Measurements from ENCODE around the gene BPIFB3. TPM values are rescaled to one million over a fixed set of nuclear protein-coding genes. Genes with fewer than 3 reads are reported as not detected.

The BPIFB3 gene
- total RNA-seq, 1 donor from 2014 or later: not detected

DNA sequence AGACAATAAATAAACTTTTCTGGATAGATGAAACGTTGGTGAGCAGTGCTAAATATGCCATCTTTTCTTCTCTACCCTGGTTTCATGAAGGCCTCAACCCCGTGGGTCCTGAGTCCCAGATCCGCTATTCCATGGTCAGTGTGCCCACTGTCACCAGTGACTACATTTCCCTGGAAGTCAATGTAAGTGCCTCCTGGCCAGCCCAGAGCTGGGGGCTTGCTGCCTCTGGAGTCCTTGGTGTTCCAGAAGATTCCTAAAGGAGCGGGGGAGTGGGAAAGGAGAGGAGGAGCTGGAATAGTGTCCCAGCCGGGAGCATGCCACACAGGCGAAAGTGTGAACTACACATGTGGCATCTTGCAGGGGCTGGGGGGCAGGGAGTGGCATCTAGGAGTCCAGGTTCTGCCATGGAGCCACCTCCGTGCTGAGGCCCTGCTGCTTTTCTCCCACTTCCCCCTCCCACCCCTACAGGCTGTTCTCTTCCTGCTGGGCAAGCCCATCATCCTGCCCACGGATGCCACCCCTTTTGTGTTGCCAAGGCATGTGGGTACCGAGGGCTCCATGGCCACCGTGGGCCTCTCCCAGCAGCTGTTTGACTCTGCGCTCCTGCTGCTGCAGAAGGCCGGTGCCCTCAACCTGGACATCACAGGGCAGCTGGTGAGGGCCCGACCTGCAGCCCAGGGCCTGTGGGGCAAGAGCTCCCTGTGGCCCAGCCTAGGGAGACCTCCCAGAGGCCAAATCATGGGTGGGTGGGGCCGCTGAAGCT is 35.4 kb upstream of the BPIFB3 start:
- DNase-seq (ENCODE audit: low spot score): peak; percentile 83
- Mint-ChIP-seq H3K36me3 (ENCODE audit: low read depth) (no peaks in the 10 kb centered on the region), H3K27me3 (ENCODE audit: low read depth) (peaks cover 62% of the 10 kb centered on the region), H3K4me1 (ENCODE audit: low read depth) (no peaks in the 10 kb centered on the region), H3K27ac (ENCODE audit: unreplicated experiment) (no peak overlapping the region), H3K4me3 (ENCODE audit: unreplicated experiment) (no peak overlapping the region), H3K9me3 (ENCODE audit: low read depth) (no peaks in the 10 kb centered on the region)
- TF ChIP-seq, protein P1, sequence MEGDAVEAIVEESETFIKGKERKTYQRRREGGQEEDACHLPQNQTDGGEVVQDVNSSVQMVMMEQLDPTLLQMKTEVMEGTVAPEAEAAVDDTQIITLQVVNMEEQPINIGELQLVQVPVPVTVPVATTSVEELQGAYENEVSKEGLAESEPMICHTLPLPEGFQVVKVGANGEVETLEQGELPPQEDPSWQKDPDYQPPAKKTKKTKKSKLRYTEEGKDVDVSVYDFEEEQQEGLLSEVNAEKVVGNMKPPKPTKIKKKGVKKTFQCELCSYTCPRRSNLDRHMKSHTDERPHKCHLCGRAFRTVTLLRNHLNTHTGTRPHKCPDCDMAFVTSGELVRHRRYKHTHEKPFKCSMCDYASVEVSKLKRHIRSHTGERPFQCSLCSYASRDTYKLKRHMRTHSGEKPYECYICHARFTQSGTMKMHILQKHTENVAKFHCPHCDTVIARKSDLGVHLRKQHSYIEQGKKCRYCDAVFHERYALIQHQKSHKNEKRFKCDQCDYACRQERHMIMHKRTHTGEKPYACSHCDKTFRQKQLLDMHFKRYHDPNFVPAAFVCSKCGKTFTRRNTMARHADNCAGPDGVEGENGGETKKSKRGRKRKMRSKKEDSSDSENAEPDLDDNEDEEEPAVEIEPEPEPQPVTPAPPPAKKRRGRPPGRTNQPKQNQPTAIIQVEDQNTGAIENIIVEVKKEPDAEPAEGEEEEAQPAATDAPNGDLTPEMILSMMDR (IDR thresholded peaks at IDR 0.05): no peak

DNA sequence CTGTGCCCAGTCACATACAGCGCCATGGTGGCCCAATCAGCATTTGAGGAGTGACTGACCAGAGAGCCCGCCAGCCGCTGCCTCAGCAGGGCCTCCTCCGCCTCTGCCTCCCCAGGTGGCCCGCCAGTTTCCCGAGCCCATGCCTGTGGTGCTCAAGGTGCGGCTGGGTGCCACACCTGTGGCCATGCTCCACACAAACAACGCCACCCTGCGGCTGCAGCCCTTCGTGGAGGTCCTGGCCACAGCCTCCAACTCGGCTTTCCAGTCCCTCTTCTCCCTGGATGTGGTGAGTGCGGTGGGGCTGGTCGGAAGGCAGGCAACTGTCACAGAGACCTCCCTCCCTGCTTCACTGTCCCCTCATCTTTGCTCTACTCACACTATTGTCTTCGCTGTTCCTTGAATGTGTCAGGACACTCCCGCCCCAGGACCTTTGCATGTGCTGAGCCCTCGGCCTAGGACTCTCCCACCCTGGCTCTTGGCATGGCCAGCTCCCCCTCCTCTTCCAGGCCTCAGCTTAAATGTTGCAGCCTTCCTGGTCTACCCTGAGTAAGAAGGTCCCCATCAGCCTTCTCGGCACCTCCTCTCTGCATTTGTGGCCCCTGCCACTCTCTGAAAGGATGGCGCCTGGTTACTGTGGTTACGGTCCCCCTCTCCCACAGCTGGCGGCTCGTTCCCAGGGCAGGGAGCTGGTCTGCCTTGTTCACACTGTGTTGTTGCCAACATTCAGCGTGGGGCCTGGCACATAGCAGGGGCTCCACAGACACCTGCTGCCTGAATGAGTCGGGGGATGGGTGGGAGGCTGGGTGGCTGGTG is 34.0 kb upstream of the BPIFB3 start:
- Mint-ChIP-seq H3K36me3 (ENCODE audit: low read depth) (no peaks in the 10 kb centered on the region), H3K4me3 (ENCODE audit: unreplicated experiment) (no peak overlapping the region), H3K27ac (ENCODE audit: unreplicated experiment) (no peak overlapping the region), H3K4me1 (ENCODE audit: low read depth) (no peaks in the 10 kb centered on the region), H3K27me3 (ENCODE audit: low read depth) (peaks cover 60% of the 10 kb centered on the region), H3K9me3 (ENCODE audit: low read depth) (no peaks in the 10 kb centered on the region)
- DNase-seq (ENCODE audit: low spot score): peak; percentile 78
- TF ChIP-seq, protein P1 (IDR thresholded peaks at IDR 0.05): no peak

DNA sequence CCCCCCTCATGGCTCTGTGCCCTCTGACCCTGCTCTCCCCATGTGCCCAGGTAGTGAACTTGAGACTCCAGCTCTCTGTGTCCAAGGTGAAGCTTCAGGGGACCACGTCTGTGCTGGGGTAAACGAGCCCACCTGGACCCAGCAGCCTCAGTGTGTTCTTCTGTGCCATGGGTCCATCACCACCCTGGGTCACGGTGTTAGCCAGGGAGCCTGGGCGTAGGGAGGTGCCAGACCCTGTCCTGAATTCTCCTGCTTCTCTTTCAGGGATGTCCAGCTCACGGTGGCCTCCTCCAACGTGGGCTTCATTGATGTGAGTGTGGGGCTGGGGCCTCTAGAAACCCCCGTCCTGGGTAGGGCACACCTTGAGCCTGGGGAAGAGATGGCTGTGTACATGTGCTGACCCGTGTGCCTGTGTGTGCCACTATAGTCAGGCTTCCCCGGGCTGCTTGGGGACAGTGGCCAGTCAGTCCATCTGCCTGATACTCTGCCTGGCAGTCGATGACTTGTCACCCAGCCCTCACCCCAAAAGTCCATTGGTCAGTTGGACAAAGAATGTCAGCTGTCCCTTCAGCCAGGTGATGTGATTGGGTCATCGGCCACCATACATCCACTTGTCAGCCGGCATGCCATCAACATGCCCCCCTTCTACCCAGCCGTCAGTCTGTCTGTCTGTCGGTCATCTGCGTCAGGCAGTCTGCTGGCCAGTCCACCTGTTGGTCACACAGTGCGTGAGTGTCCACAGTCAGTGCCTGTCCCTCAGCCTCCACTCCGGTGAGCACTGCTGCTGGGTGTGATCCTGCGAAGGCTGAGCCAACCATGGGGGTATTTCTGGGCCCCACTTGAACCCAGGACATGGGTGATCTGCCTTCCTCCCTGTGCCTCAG is 33.2 kb upstream of the BPIFB3 start:
- Mint-ChIP-seq H3K36me3 (ENCODE audit: low read depth) (no peaks in the 10 kb centered on the region), H3K27ac (ENCODE audit: unreplicated experiment) (no peak overlapping the region), H3K9me3 (ENCODE audit: low read depth) (no peaks in the 10 kb centered on the region), H3K4me3 (ENCODE audit: unreplicated experiment) (no peak overlapping the region), H3K4me1 (ENCODE audit: low read depth) (no peaks in the 10 kb centered on the region), H3K27me3 (ENCODE audit: low read depth) (peaks cover 52% of the 10 kb centered on the region)
- TF ChIP-seq, protein P1 (IDR thresholded peaks at IDR 0.05): no peak
- peak; percentile 56 for DNase-seq (ENCODE audit: low spot score)

DNA sequence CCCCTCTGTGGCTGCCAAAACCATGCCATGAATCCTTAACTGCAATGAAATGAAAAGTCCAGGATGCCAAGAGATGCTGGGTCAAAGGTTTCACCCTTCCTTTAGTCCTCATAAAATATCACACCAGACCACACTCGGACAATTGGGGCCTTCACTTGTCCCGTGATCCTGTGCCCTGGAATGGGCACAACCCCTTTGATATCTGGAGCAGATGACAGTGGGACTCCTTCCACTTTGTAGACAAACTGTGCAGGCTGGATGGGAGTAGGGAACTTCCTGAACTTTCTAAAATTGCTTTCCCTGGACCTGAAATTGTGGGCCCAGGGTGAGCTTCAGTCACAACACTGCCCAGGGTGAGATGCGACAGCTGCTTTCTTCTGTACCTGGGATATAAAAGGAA is 31.8 kb upstream of the BPIFB3 start:
- Mint-ChIP-seq H3K36me3 (ENCODE audit: low read depth) (no peaks in the 10 kb centered on the region), H3K27ac (ENCODE audit: unreplicated experiment) (no peak overlapping the region), H3K4me1 (ENCODE audit: low read depth) (no peaks in the 10 kb centered on the region), H3K9me3 (ENCODE audit: low read depth) (no peaks in the 10 kb centered on the region), H3K27me3 (ENCODE audit: low read depth) (peaks cover 44% of the 10 kb centered on the region), H3K4me3 (ENCODE audit: unreplicated experiment) (no peak overlapping the region)
- TF ChIP-seq, protein P1 (IDR thresholded peaks at IDR 0.05): no peak
- DNase-seq (ENCODE audit: low spot score): no peak

DNA sequence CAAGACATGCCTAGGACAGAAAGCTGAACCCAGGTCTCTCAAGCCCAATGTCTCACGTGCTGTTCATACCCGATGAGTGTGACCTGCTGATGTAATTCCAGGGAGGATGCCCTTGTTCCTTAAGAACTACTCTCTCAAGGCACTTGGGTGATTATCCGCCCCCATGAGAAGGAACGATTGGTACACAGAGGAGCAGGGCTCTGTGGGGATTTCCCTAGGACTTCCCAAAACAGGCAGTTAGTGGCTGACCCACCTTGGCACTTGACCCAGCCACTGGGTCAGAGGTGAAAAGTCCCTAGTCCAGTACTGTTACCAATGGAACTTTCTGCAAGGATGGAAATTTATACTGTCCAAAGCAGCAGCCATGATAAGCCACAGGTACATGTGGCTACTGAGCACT is 31.4 kb upstream of the BPIFB3 start:
- Mint-ChIP-seq H3K27me3 (ENCODE audit: low read depth) (peaks cover 43% of the 10 kb centered on the region), H3K4me3 (ENCODE audit: unreplicated experiment) (no peak overlapping the region), H3K9me3 (ENCODE audit: low read depth) (no peaks in the 10 kb centered on the region), H3K36me3 (ENCODE audit: low read depth) (no peaks in the 10 kb centered on the region), H3K4me1 (ENCODE audit: low read depth) (no peaks in the 10 kb centered on the region), H3K27ac (ENCODE audit: unreplicated experiment) (no peak overlapping the region)
- no peak for DNase-seq (ENCODE audit: low spot score)
- TF ChIP-seq, protein P1 (IDR thresholded peaks at IDR 0.05): no peak

Measured in chondrocyte (in vitro differentiated cells).